HepG2 (cell line): ENCODE results near the gene NAPSA. TPM values are rescaled to one million over a fixed set of nuclear protein-coding genes. Genes with fewer than 3 reads are reported as not detected.

Source experiments
- ATAC-seq: fragments of 200-7000 bp; cut with Tn5 transposase; 3 replicates; pipeline ENCODE4 v1.9.1; 2020; ENCODE audit warnings: mild to moderate bottlenecking, moderate library complexity
- BruUV-seq: library from RNA; stranded (reverse); fragments of 400-500 nt; replicated peaks from 2 replicates; lab custom pipeline; 2021; lab: Mats Ljungman, UMichigan
- CTCF ChIA-PET: fragments of 300-600 bp; formaldehyde crosslinking; extraction: SDS; loops from one replicate; lab custom pipeline; 2021; ENCODE audit warnings: low total read pairs, inconsistent platforms, low intra/inter-chr PET ratio; lab: Yijun Ruan, JAX
- POLR2A ChIA-PET: fragments of 350-600 bp; sonication (Branson Sonifier 250); formaldehyde crosslinking; loops from one replicate; lab custom pipeline; 2020; ENCODE audit warnings: antibody characterized with exemption, inconsistent platforms; lab: Yijun Ruan, JAX
- DNase-seq: peaks from one replicate; pipeline ENCODE4 v3.0.0-alpha.2; 2015; ENCODE audit warnings: low spot score
- FAIRE-seq: peaks from 3 replicates; lab custom pipeline; 2011; peaks lifted over from hg19 to GRCh38; lab: Jason Lieb, UNC
- H2AFZ ChIP-seq: one replicate; pipeline ENCODE4 v1.6.1; 2011; ENCODE audit warnings: low read length, inconsistent platforms
- H3K27ac ChIP-seq: fragments of 300-600 bp; 3 replicates; pipeline ENCODE4 v1.8.0; 2011; ENCODE audit warnings: mixed run types, mild to moderate bottlenecking, mixed read lengths, low read length, inconsistent platforms; ENCODE audit not compliant: insufficient read depth; ENCODE audit errors: extremely low read length
- H3K27me3 ChIP-seq, 2 experiments: fragments of 200-600 bp in 1 of 2; 2 replicates in 1 of 2; 3 replicates in 1 of 2; pipeline versions ENCODE4 v1.6.0 to v1.8.0; 2011; ENCODE audit warnings: low read length in 2 of 2, mild to moderate bottlenecking in 2 of 2, moderate library complexity in 2 of 2, inconsistent platforms in 1 of 2; ENCODE audit not compliant: insufficient read depth in 2 of 2, control insufficient read depth in 1 of 2
- H3K36me3 ChIP-seq, 2 experiments: fragments of 200-600 bp in 1 of 2; replicated peaks in 1 of 2; 2 replicates in 1 of 2; 3 replicates in 1 of 2; pipeline versions ENCODE4 v1.5.1 to v1.8.0; 2011; ENCODE audit warnings: low read length in 2 of 2, inconsistent platforms in 1 of 2; ENCODE audit not compliant: insufficient read depth in 2 of 2, control insufficient read depth in 1 of 2
- H3K4me1 ChIP-seq: 2 replicates; pipeline ENCODE4 v1.5.1; 2012; ENCODE audit warnings: low read length, inconsistent platforms; ENCODE audit not compliant: insufficient read depth
- H3K4me2 ChIP-seq: 2 replicates; pipeline ENCODE4 v1.6.0; 2011; ENCODE audit warnings: low read depth, low read length, inconsistent platforms
- H3K4me3 ChIP-seq, 3 experiments: fragments of 200-600 bp in 1 of 3; sonication (generic), shearing (Covaris generic) in 1 of 3; replicated peaks in 1 of 3; 2 replicates each; pipeline ENCODE4 v1.5.1; 2011 to 2016; ENCODE audit warnings: low read length in 3 of 3, inconsistent platforms in 2 of 3, low read depth in 2 of 3, mild to moderate bottlenecking in 2 of 3, control low read depth in 1 of 3, mixed read lengths in 1 of 3; ENCODE audit not compliant: insufficient read depth in 1 of 3
- H3K79me2 ChIP-seq: one replicate; pipeline ENCODE4 v1.6.1; 2011; ENCODE audit warnings: low read length, inconsistent platforms; ENCODE audit not compliant: insufficient read depth
- H3K9ac ChIP-seq: 2 replicates; pipeline ENCODE4 v1.6.0; 2011; ENCODE audit warnings: mild to moderate bottlenecking, low read depth, low read length, inconsistent platforms; ENCODE audit not compliant: insufficient read depth
- H3K9me3 ChIP-seq: 2 replicates; pipeline ENCODE4 v1.5.1; 2012; ENCODE audit warnings: mild to moderate bottlenecking, low read length
- H4K20me1 ChIP-seq: 2 replicates; pipeline ENCODE4 v1.6.0; 2011; ENCODE audit warnings: inconsistent platforms, mild to moderate bottlenecking, low read length, moderate library complexity; ENCODE audit not compliant: insufficient read depth
- IKZF1 ChIP-seq: fragments of 450-650 bp; IDR thresholded peaks from 2 replicates; pipeline ENCODE4 v1.7.1; 2016
- NFIB ChIP-seq: sonication (generic); formaldehyde crosslinking; IDR thresholded peaks from 2 replicates; pipeline ENCODE4 v1.9.0; 2021; ENCODE audit warnings: missing genetic modification reagents, mild to moderate bottlenecking, borderline replicate concordance
- PAF1 ChIP-seq: IDR thresholded peaks from 2 replicates; pipeline ENCODE4 v1.6.1; 2016; ENCODE audit warnings: missing genetic modification reagents, missing compliant biosample characterization
- PAX8 ChIP-seq: sonication (generic); formaldehyde crosslinking; IDR thresholded peaks from 2 replicates; pipeline ENCODE4 v1.8.0; 2022; ENCODE audit warnings: mild to moderate bottlenecking, missing genetic modification reagents, borderline replicate concordance
- PBX3 ChIP-seq: sonication (generic); formaldehyde crosslinking; IDR thresholded peaks from 2 replicates; pipeline ENCODE4 v1.8.1; 2023; ENCODE audit warnings: missing genetic modification reagents, inconsistent platforms, borderline replicate concordance
- ZBTB3 ChIP-seq: sonication (generic); formaldehyde crosslinking; IDR thresholded peaks from 2 replicates; pipeline ENCODE4 v1.4.0; 2020; ENCODE audit warnings: low read depth, mild to moderate bottlenecking, moderate library complexity, missing genetic modification reagents, borderline replicate concordance
- WGBS: methylation state at CpG from one replicate; pipeline ENCODE4 v1.1.6; 2017; ENCODE audit warnings: low lambda C conversion rate; 5-methylcytosine and 5-hydroxymethylcytosine counted together
- in situ Hi-C: cut with HindIII; loops from 2 replicates; pipeline ENCODE4 v1.10.0; 2017; ENCODE audit warnings: low pct_unique_long_range_greater_than_20kb; ENCODE audit not compliant: extremely low pct_ligation_motif_present
- intact Hi-C: fragments of 100-400 bp; cut with micrococcal nuclease; formaldehyde crosslinking; loops from one replicate; pipeline ENCODE4 v1.10.0; 2022; ENCODE audit not compliant: unreplicated experiment
- polyA plus RNA-seq, 8 experiments: library from polyadenylated mRNA; depleted of rRNA in 3 of 8; stranded (reverse) in 7 of 8; unstranded in 1 of 8; fragments of >200 nt; fragmentation: Illumina TruSeq in 4 of 8; extraction: Trizol in 4 of 8; gene quantifications; 2 replicates each; pipeline versions ENCODE4 v1.2.1 to v1.2.3, GENCODE V29; 2011 to 2016; ENCODE audit warnings: low read depth in 4 of 8, missing spikeins in 1 of 8, mixed read lengths in 1 of 8; ENCODE audit not compliant: insufficient read depth in 1 of 8
- total RNA-seq, 5 experiments: library from RNA; depleted of rRNA; stranded (reverse); fragments of >200 nt; fragmentation: Illumina TruSeq; extraction: Trizol; gene quantifications; 2 replicates each; pipeline ENCODE4 v1.2.3, GENCODE V29; 2016; ENCODE audit warnings: low read depth in 1 of 5
- TF ChIP-seq, protein P1 (sequence below): sonication (generic); formaldehyde crosslinking; IDR thresholded peaks from 2 replicates; pipeline ENCODE4 v1.4.0; 2020; ENCODE audit warnings: missing genetic modification reagents, borderline replicate concordance
- TF ChIP-seq, protein P2 (sequence below): sonication (generic); formaldehyde crosslinking; IDR thresholded peaks from 2 replicates; pipeline ENCODE4 v1.5.0; 2020; ENCODE audit warnings: missing genetic modification reagents
- TF ChIP-seq, protein P3 (sequence below): sonication (generic); formaldehyde crosslinking; IDR thresholded peaks from 2 replicates; pipeline ENCODE4 v1.4.0; 2020; ENCODE audit warnings: missing genetic modification reagents, mild to moderate bottlenecking, borderline replicate concordance

NAPSA gene
- total and polyA plus RNA-seq, 2 of the 13 experiments (the other 11 are each of a cell fraction or from before 2014, with no cell fraction given) = not detected

DNA sequence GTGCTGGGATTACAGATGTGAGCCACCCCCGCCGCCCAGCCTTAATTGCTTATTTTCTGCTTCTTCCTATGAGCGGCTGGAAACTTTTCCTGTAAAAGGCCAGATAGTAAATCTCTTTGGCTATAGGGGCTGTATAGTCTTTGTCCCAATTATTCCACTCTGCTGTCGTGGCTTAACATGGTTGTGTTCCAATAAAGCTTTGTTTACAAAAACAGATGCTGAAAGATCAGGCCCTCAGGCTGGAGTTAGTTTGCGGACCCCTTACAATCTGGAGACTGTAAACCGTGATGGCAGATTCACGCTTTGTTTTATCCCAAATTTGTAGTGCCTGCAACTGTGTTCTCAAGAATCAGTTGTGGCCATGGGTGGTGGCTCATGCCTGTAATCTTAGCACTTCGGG is 47.0 kb downstream of the NAPSA start (continued):
- no peak for TF ChIP-seq ZBTB3 (CRISPR knock-in tag)
- no peak for TF ChIP-seq PBX3 (CRISPR knock-in tag)
- TF ChIP-seq, protein P1, sequence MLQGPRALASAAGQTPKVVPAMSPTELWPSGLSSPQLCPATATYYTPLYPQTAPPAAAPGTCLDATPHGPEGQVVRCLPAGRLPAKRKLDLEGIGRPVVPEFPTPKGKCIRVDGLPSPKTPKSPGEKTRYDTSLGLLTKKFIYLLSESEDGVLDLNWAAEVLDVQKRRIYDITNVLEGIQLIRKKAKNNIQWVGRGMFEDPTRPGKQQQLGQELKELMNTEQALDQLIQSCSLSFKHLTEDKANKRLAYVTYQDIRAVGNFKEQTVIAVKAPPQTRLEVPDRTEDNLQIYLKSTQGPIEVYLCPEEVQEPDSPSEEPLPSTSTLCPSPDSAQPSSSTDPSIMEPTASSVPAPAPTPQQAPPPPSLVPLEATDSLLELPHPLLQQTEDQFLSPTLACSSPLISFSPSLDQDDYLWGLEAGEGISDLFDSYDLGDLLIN (CRISPR knock-in tag) = no peak

DNA sequence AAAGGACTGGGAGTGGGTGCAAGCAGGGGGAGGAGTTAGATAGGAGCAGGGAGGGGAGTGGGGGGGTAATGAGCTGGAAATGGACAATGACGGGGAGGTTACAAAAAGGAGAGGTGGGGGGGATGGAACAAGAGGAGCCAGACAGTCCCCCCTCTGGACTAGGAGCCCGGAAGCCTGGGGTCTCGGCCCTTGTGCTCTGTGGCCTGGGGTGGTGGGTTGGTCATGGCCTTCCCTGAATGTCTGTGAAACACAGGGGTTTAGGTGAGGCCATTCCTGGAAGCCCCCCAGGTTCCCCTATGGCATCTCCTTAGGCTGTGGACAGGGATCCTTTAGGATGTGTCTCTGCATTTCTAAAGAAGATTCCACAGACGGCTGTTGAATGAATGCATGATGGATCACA is 48.3 kb downstream of the NAPSA start:
- 91% methylated on average over 3 of the region's 4 CpGs for WGBS
- Histone ChIP-seq H3K36me3 (no peaks in the 10 kb centered on the region; a peak in 1 of 5 replicates), H3K9me3 (no peaks in the 10 kb centered on the region), H3K4me2 (no peak overlapping the region), H3K4me3 (no peak overlapping the region), H3K79me2 (no peaks in the 10 kb centered on the region), H3K4me1 (peaks cover 13% of the 10 kb centered on the region), H3K9ac (no peak overlapping the region), H3K27ac (no peak overlapping the region), H4K20me1 (no peaks in the 10 kb centered on the region), H2AFZ (no peak overlapping the region), H3K27me3 (no peaks in the 10 kb centered on the region)
- POLR2A ChIA-PET = no interaction called here
- CTCF ChIA-PET = no interaction called here
- DNase-seq (no peak), FAIRE-seq (no peak), ATAC-seq (no peak)
- TF ChIP-seq PAF1 (CRISPR knock-in tag) (no peak), PAX8 (CRISPR knock-in tag) (no peak), IKZF1 (no peak), NFIB (CRISPR knock-in tag) (no peak)
- TF ChIP-seq, protein P2, sequence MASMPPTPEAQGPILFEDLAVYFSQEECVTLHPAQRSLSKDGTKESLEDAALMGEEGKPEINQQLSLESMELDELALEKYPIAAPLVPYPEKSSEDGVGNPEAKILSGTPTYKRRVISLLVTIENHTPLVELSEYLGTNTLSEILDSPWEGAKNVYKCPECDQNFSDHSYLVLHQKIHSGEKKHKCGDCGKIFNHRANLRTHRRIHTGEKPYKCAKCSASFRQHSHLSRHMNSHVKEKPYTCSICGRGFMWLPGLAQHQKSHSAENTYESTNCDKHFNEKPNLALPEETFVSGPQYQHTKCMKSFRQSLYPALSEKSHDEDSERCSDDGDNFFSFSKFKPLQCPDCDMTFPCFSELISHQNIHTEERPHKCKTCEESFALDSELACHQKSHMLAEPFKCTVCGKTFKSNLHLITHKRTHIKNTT (CRISPR knock-in tag) = no peak
- TF ChIP-seq, protein P3, sequence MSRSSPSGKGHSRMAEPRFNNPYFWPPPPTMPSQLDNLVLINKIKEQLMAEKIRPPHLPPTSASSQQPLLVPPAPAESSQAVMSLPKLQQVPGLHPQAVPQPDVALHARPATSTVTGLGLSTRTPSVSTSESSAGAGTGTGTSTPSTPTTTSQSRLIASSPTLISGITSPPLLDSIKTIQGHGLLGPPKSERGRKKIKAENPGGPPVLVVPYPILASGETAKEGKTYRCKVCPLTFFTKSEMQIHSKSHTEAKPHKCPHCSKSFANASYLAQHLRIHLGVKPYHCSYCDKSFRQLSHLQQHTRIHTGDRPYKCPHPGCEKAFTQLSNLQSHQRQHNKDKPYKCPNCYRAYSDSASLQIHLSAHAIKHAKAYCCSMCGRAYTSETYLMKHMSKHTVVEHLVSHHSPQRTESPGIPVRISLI = no peak
- BruUV-seq = no TSS peak
- in situ Hi-C loops (no loop called here), intact Hi-C loops (no loop called here)
